HG03175 (cell line): Measurements from ENCODE around the gene S100A7.

Source experiments
- ATAC-seq: cut with Tn5 transposase; IDR thresholded peaks from one replicate; pipeline ENCODE4 v1.9.1; 2021; ENCODE audit warnings: mild to moderate bottlenecking, moderate library complexity; ENCODE audit not compliant: unreplicated experiment

S100A7 gene

GRCh38 chr1:153460551-153460950, at the start of gene S100A7:
Gene S100A7 (minus strand): TSS chr1:153460651. CDS start chr1:153459013, 1,638 bp downstream.
- no peak for ATAC-seq

DNA sequence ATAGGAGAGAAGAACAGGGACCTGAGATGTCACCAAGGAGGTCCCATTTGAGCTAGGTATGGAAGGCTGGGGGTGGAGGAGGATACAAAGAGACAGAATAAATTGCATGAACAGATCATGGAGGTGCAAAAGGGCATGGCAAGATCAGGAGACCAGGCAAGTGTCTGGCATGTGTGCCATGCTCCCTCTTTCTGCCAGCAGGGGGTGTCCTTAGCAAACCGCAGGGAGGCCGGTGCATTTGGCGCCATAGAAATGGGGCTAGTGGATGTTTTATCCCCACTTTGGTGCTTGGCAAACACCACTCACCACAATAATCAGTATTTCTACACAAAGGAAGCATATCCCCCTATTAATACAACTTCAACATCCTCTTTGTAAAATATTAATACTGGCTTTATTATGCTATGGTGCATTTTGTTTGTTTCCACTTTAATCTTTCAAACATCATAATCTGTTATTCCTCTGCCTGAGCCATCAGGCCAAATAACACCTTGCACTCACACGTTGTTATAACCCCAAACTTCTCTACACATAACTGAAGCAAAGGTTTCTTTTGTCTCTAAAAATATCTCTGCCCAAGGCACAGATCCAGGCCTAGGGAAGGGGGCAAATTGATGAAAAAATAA, 49.4 kb upstream of the S100A7 start:
- no peak for ATAC-seq

- no peak for ATAC-seq
Measured at GRCh38 chr1:153509036-153509435, 48.6 kb upstream of the S100A7 start.

- no peak for ATAC-seq
Measured at GRCh38 chr1:153507926-153508583, 47.6 kb upstream of the S100A7 start.

GRCh38 chr1:153506831-153507413, 46.5 kb upstream of the S100A7 start:
- no peak for ATAC-seq

GRCh38 chr1:153506386-153506785, 45.9 kb upstream of the S100A7 start:
- ATAC-seq = no peak

DNA sequence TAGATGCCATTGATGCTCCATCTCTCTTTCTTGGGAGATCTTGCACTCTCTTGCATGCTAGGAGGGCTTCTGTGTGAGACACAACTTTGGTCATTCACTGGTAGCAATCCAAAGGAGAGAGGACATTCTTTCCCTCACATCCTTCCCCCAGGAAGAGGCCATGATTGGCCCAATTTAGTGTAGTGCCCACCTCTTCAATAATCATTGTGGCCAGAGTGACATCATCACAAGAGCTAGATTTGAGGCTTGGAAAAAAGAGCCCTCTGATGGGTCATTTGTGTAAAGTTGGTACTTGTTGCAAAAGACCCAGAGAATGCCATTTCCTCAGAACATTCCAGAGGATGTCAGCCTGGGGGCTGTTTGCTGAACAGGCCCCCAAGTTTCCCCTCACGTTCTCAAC, 45.1 kb upstream of the S100A7 start:
- ATAC-seq = no peak

- no peak for ATAC-seq
Measured at GRCh38 chr1:153503766-153504165, 43.3 kb upstream of the S100A7 start.

GRCh38 chr1:153498746-153499145, 38.3 kb upstream of the S100A7 start:
- no peak for ATAC-seq

DNA sequence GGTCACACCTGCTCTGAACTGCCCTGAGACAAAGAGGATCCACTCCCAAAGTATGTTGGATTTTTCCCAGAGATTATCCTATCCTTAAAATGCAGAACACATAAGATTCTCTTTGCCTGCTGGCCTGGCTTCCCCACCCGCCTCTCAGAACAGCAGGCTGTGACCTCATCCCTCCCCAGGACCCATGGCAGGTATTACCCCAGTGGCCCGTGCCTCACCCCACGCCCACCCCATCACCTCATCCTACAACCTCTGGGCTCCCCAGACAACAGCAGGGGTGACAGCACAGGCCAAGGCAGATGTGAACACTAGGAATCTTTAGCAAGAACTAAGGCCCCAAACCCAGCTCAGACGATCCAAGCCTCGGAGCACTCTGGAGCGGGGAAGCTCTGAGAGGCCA, 35.1 kb upstream of the S100A7 start:
- ATAC-seq = no peak

DNA sequence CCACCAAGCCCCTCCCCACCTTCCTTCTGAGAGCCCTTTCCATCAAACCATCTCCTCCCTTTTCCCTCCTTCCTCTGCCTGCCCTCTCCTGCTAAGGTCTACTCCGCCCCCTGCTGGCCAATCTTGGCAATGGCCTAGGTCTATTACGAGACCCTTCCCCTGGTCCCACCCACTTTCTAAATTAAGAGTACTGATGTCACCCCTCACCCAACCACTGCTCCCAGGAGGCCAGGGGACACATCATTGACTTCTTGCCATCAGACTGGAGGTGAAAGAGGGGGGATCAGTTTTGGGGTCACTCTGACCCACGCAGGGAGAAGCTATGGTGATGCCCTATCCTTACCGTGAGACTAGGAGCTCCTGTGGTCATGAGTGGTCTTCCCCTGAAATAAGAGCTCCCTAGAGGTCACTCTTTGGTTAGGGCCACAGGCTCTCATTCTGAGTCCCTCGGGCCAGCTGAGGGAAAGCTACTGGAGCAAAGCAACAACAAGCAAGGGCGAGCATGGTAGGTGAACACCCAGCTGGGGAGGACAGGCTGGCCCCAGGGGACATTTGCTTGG, 34.6 kb upstream of the S100A7 start:
- no peak for ATAC-seq

DNA sequence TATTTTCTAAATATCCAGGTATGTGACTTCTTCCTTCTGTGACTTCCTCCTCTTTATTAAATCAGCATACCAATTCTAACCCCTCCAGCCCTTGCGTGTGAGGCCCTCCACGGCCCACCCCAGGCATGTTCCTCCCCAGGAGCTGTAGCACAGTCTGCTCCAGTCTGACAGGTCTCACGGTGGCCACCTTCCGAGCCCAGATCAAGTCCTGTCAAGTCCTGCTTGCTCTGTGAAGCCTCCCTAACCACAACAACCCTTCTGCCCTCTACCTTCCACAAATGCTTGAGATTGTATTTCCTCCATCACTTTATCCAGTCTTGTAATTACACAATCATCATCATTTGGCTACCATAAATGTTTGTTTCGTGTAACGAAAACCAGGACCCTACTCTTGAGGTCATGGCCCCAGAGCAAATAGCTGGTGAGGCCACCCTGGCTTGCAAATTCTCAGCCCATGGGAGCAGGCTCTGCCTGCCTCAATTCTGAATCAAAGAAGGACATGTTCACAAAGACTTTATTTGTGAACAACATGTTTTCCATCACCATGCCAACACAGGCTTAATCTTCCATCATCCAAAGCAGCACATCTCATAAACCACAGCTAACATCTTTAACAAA, 33.0 kb upstream of the S100A7 start:
- ATAC-seq = no peak

DNA sequence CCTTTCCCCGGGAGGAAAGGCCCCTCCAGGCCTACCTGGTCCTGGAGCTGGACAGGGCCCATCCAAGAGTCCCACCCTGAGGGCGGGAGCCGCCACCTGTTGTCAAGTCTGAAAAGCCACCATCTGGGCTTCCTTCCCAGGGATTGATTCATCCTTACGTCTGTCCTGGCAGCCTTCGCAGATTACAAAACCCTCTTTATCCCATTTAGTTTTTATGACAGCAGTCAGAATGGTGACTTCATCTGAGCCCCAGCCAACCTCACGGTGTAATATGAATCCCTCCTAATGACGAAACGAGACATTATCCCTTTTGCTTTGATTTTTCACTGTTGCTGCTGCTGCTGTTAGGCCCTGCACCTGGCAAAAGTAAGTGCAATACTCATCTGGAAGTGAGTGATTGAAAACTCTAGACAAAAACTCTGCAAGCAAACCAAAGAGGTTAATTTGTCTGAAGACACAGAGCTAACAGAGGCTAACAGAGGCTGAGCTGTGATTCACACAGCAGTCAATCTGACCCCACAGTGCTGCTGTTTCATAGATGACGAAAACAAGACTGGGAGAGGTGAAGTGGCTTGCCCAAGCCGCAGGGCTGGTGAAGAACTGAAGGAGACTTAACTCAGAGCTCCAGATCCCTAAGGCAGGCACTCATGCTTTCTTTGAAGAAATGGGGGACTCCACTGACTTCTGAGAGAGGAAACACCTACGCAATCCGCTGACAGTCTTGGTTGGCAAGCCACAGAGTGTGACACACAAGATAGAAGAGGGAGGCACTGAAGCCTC, 30.0 kb upstream of the S100A7 start:
- no peak for ATAC-seq

- ATAC-seq = no peak
Measured at GRCh38 chr1:153488731-153489130, 28.3 kb upstream of the S100A7 start.

DNA sequence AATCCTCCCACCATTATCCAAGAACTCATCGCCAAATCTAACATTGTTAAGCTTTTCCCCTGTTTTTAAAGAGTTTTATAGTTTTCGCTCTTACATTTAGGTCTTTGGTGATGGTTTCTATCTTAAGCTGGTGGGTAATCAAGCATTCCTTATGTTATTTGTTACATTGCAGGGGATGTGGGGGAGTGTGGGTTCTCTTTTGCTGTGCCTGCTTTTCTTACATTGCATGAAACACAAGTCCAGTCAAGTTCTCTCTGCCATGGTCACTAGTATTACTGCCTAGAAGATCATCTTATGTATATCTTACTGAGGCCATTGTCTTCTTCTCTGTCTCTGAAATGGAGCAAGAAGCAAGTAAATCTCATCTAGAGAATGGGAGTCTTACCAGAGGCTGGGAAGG, 27.3 kb upstream of the S100A7 start:
- ATAC-seq = no peak

DNA sequence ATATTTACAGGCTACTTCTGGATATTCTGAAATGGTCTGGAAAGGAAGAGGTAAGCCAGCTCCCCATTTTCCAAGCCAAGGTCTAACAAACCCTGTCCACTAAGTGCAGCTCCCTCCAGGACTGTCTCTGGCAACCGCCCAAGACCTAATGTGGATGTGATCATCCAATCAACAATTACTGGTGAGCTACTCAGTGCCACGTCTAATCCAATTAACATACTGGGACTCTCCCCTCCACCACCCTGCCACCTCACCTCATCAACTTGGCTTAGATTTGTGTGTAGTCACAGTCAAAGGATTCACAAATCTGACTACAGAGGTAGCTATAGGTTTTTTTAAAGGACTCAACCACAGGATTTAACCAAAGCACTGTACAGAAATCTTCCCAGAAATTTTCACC, 25.4 kb upstream of the S100A7 start:
- ATAC-seq = no peak

DNA sequence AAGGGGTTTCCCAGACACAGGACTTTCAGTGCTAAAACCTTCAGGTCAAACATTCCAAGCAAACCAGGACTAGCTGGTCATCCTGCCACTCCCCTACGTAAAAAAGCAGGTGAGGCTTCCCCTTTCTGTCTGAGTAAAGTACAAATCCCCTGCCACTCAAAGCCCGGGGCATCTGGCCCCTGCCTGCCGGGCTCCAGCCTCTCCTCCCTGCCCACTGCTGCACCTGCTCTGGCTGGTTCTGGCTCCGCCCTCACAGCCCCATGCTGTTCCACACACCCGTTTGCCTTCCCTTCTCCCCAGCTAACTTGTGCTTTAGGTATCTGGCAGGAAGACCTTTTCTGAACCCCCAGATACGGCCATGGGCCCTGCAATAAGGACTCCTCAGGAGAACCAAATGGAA, 23.3 kb upstream of the S100A7 start:
- ATAC-seq = no peak

DNA sequence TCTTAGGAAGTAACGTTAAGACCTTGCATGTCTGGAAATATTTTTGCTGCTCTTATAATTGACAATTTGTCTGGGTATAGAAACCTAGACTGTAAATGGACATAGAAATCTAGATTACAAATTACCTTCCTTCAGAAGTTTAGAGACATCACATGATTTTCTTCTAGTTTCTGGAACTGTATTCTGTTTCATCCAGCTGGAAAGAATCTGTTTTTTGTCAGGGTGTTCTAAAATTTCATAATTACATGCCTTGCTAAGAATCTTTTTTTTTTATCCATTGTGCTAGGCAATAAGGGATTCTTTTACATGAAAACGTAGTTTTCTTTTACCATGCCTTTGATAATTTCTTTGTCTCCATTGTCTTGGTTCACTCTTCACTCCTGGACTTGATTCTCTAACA, 20.7 kb upstream of the S100A7 start:
- ATAC-seq = no peak

GRCh38 chr1:153478692-153479618, 18.5 kb upstream of the S100A7 start:
- ATAC-seq = no peak
